PC-9 (cell line): ENCODE measurements around the gene FARP1. TPM values are rescaled to one million over a fixed set of nuclear protein-coding genes. Genes with fewer than 3 reads are reported as not detected.

Source experiments
- BruUV-seq: library from RNA; stranded (reverse); fragments of 400-500 nt; replicated peaks from 2 replicates; lab custom pipeline; 2021; lab: Mats Ljungman, UMichigan
- CTCF ChIA-PET: fragments of 300-600 bp; sonication (Branson Sonifier 250); formaldehyde crosslinking; loops from one replicate; lab custom pipeline; 2022; ENCODE audit warnings: antibody characterized with exemption; lab: Charles Lee
- POLR2A ChIA-PET: fragments of 300-600 bp; sonication (Branson Sonifier 250); formaldehyde crosslinking; loops from one replicate; lab custom pipeline; 2022; ENCODE audit warnings: antibody characterized with exemption; ENCODE audit not compliant: unreplicated experiment; lab: Charles Lee
- DNase-seq, 2 experiments: peaks; one replicate each; pipeline versions ENCODE4 v3.0.0 to v3.0.0-alpha.2; 2015 to 2022; ENCODE audit warnings: mixed read lengths in 1 of 2
- H2AFZ ChIP-seq: fragments of 200-600 bp; sonication (generic); 2 replicates; pipeline ENCODE4 v1.8.1; 2017; ENCODE audit warnings: antibody characterized with exemption
- H3F3A ChIP-seq: fragments of 200-600 bp; sonication (generic); 2 replicates; pipeline ENCODE4 v1.8.1; 2017; ENCODE audit warnings: antibody characterized with exemption, mild to moderate bottlenecking, low read depth; ENCODE audit not compliant: insufficient read depth
- H3K27ac ChIP-seq: fragments of 200-600 bp; sonication (generic); 2 replicates; pipeline ENCODE4 v1.6.1; 2016; ENCODE audit warnings: mixed run types
- H3K27me3 ChIP-seq: fragments of 200-600 bp; sonication (generic); 2 replicates; pipeline ENCODE4 v1.6.1; 2016; ENCODE audit warnings: low read depth, mixed run types; ENCODE audit not compliant: insufficient read depth
- H3K36me3 ChIP-seq: fragments of 200-600 bp; sonication (generic); 2 replicates; pipeline ENCODE4 v1.6.1; 2016; ENCODE audit warnings: low read depth, mixed run types
- H3K4me1 ChIP-seq: fragments of 200-600 bp; sonication (generic); replicated peaks from 2 replicates; pipeline ENCODE4 v1.6.1; 2016; ENCODE audit warnings: mixed run types; ENCODE audit not compliant: insufficient read depth
- H3K4me2 ChIP-seq: fragments of 200-600 bp; sonication (generic); 2 replicates; pipeline ENCODE4 v1.6.1; 2017; ENCODE audit warnings: mixed run types
- H3K4me3 ChIP-seq: fragments of 200-600 bp; sonication (generic); 2 replicates; pipeline ENCODE4 v1.6.1; 2016; ENCODE audit warnings: mixed run types
- H3K79me2 ChIP-seq: fragments of 200-600 bp; sonication (generic); 2 replicates; pipeline ENCODE4 v1.6.1; 2017; ENCODE audit warnings: low read depth, mixed run types
- H3K9me2 ChIP-seq: fragments of 200-600 bp; sonication (generic); 2 replicates; pipeline ENCODE4 v1.8.1; 2017; ENCODE audit warnings: mild to moderate bottlenecking; ENCODE audit not compliant: insufficient read depth
- H3K9me3 ChIP-seq: fragments of 200-600 bp; sonication (generic); 2 replicates; pipeline ENCODE4 v1.8.1; 2016; ENCODE audit warnings: low read depth; ENCODE audit not compliant: insufficient read depth
- H4K20me1 ChIP-seq: fragments of 200-600 bp; sonication (generic); 2 replicates; pipeline ENCODE4 v1.8.1; 2017; ENCODE audit not compliant: insufficient read depth
- CTCF ChIP-seq: fragments of 200-600 bp; sonication (generic); conservative IDR thresholded peaks from 2 replicates; pipeline ENCODE4 v1.6.1; 2017; ENCODE audit warnings: mixed run types, antibody characterized with exemption, mild to moderate bottlenecking, moderate library complexity
- EZH2 ChIP-seq: fragments of 200-600 bp; sonication (generic); IDR thresholded peaks from 2 replicates; pipeline ENCODE4 v1.8.0; 2017; ENCODE audit warnings: antibody characterized with exemption, low read depth
- intact Hi-C: fragments of 100-400 bp; cut with micrococcal nuclease; formaldehyde crosslinking; loops from one replicate; pipeline ENCODE4 v1.10.0; 2022; ENCODE audit not compliant: unreplicated experiment
- total RNA-seq: library from RNA; stranded (reverse); gene quantifications from 2 replicates; pipeline ENCODE4 v1.2.3, GENCODE V29; 2021

FARP1 gene
- total RNA-seq, 1 experiment from 2014 or later, result 62.1 TPM

- Histone ChIP-seq H2AFZ (no peak overlapping the region), H3K79me2 (no peaks in the 10 kb centered on the region), H3K4me2 (no peak overlapping the region), H4K20me1 (no peaks in the 10 kb centered on the region), H3F3A (no peaks in the 10 kb centered on the region), H3K4me1 (no peaks in the 10 kb centered on the region), H3K27me3 (no peaks in the 10 kb centered on the region), H3K9me3 (no peaks in the 10 kb centered on the region), H3K4me3 (no peak overlapping the region), H3K9me2 (no peaks in the 10 kb centered on the region), H3K27ac (no peak overlapping the region), H3K36me3 (no peaks in the 10 kb centered on the region)
- POLR2A ChIA-PET, result no interaction called here
- CTCF ChIA-PET, result no interaction called here
- TF ChIP-seq EZH2, result no peak
- TF ChIP-seq CTCF, result no peak
- no peak for DNase-seq
- intact Hi-C loops, result no loop called here
- BruUV-seq, result no TSS peak
These were observed 246.4 kb downstream of the FARP1 start for GRCh38 chr13:98389319-98389718.

- intact Hi-C loops, result no loop called here
- H3K4me3 ChIP-seq, result no peak overlapping the region
- no peak overlapping the region for H3K27ac ChIP-seq
- no peaks in the 10 kb centered on the region for H4K20me1 ChIP-seq
- H3K79me2 ChIP-seq, result no peaks in the 10 kb centered on the region
- ChIA-PET POLR2A (no interaction called here), CTCF (no interaction called here)
- TF ChIP-seq CTCF (no peak), EZH2 (no peak)
- no peak overlapping the region for H2AFZ ChIP-seq
- DNase-seq, result no peak
- BruUV-seq, result no TSS peak
- no peaks in the 10 kb centered on the region for H3F3A ChIP-seq
- H3K9me2 ChIP-seq, result no peaks in the 10 kb centered on the region
- H3K36me3 ChIP-seq, result no peaks in the 10 kb centered on the region
- H3K27me3 ChIP-seq, result no peaks in the 10 kb centered on the region
- no peak overlapping the region for H3K4me2 ChIP-seq
- H3K4me1 ChIP-seq, result no peaks in the 10 kb centered on the region
- H3K9me3 ChIP-seq, result no peaks in the 10 kb centered on the region
These were observed 247.3 kb downstream of the FARP1 start for GRCh38 chr13:98390086-98390715.

GRCh38 chr13:98393873-98394272, 251.0 kb downstream of the FARP1 start:
- intact Hi-C loops, result no loop called here
- no peak overlapping the region for H3K27ac ChIP-seq
- H3F3A ChIP-seq, result peaks cover 7% of the 10 kb centered on the region; the same call in 1 of the 2 replicates
- CTCF ChIA-PET, result interaction anchor here (0.6 kb wide), 1 partner anchor 281 kb away, joined by 4 read pairs; no protein-coding TSS in a partner anchor
- H2AFZ ChIP-seq, result no peak overlapping the region
- no peak overlapping the region for H3K4me2 ChIP-seq
- H3K4me3 ChIP-seq, result no peak overlapping the region
- DNase-seq, result no peak
- TF ChIP-seq EZH2, result no peak
- TF ChIP-seq CTCF, result no peak
- no peaks in the 10 kb centered on the region for H3K4me1 ChIP-seq
- H3K9me2 ChIP-seq, result no peaks in the 10 kb centered on the region
- no peaks in the 10 kb centered on the region for H3K79me2 ChIP-seq
- no peaks in the 10 kb centered on the region for H3K9me3 ChIP-seq
- BruUV-seq, result no TSS peak
- no peaks in the 10 kb centered on the region for H3K36me3 ChIP-seq
- no peaks in the 10 kb centered on the region for H4K20me1 ChIP-seq
- POLR2A ChIA-PET, result no interaction called here
- no peaks in the 10 kb centered on the region for H3K27me3 ChIP-seq
